Left ventricle myocardium inferior (tissue), 1 donor: ENCODE results near the gene TNFAIP8L3. TPM values are rescaled to one million over a fixed set of nuclear protein-coding genes. Genes with fewer than 3 reads are reported as not detected.
"Not testable (repeated sequence)": the region's sequence is repeated elsewhere in the genome, so short reads cannot be mapped to it uniquely, and the experiment has no call there.

ENCODE experiments used
- DNase-seq: peaks from one replicate; pipeline ENCODE4 v3.0.0-alpha.2; 2020
- H3K27ac ChIP-seq: fragments of 200-600 bp; replicated peaks from 2 replicates; pipeline ENCODE4 v1.8.0; 2021
- H3K27me3 ChIP-seq: fragments of 200-600 bp; 2 replicates; pipeline ENCODE4 v1.8.0; 2021; ENCODE audit warnings: low read depth
- H3K36me3 ChIP-seq: fragments of 200-600 bp; 2 replicates; pipeline ENCODE4 v1.8.0; 2021
- H3K4me1 ChIP-seq: fragments of 200-600 bp; 2 replicates; pipeline ENCODE4 v1.8.0; 2021
- H3K4me3 ChIP-seq: fragments of 200-600 bp; 2 replicates; pipeline ENCODE4 v1.8.0; 2021; ENCODE audit warnings: mild to moderate bottlenecking, moderate library complexity
- H3K9me3 ChIP-seq: fragments of 200-600 bp; replicated peaks from 2 replicates; pipeline ENCODE4 v1.8.0; 2021
- CTCF ChIP-seq: fragments of 200-600 bp; IDR thresholded peaks from 2 replicates; pipeline ENCODE4 v1.8.0; 2021; ENCODE audit warnings: antibody characterized with exemption, mild to moderate bottlenecking, borderline replicate concordance
- intact Hi-C: fragments of 100-400 bp; cut with micrococcal nuclease; formaldehyde crosslinking; loops from one replicate; pipeline ENCODE4 v1.11.0; 2022
- long read RNA-seq: library from polyadenylated mRNA; unstranded; transcript quantifications from one replicate; pipeline ENCODE4 v2.0.0, GENCODE V29; 2021
- total RNA-seq: library from RNA; stranded (reverse); fragmentation: NEBNext Ultra II Directional; extraction: Animal tissue kit (Norgen Biotek cat#: 25700); gene quantifications from one replicate; pipeline ENCODE4 v1.2.1, GENCODE V29; 2021
- donor health status: DM: no; HTN: yes; CAD: no; lungs with severe emphysema.

The TNFAIP8L3 gene
- 6.0 TPM for total RNA-seq
- long read RNA-seq, transcript TNFAIP8L3-202 (2 exons, 2,002 nt), result major isoform, 9 of 11 reads
- long read RNA-seq, partial matches to known transcripts, result 0 of 11 reads
- long read RNA-seq, other reads (novel, unspliced or antisense), result 2 of 11 reads

- Histone ChIP-seq H3K4me3 (peak within 1 kb of the TSS; percentile 76), H3K27me3 (peaks cover 15% of the 10 kb centered on the region), H3K27ac (peak within 1 kb of the TSS; percentile 60), H3K36me3 (no peaks in the 10 kb centered on the region), H3K4me1 (peaks cover 32% of the 10 kb centered on the region), H3K9me3 (no peaks in the 10 kb centered on the region)
- intact Hi-C loops, result no loop called here
- peak; percentile 29 for DNase-seq
- TF ChIP-seq CTCF, result no peak
Observed at GRCh38 chr15:51094606-51095569, at the start of gene TNFAIP8L3. TNFAIP8L3 (minus strand) TSS chr15:51094906; CDS start chr15:51094595, 311 bp downstream.

- Histone ChIP-seq H3K36me3 (no peaks in the 10 kb centered on the region), H3K27me3 (no peaks in the 10 kb centered on the region), H3K4me3 (no peak overlapping the region), H3K4me1 (no peaks in the 10 kb centered on the region), H3K27ac (no peak overlapping the region), H3K9me3 (peaks cover 16% of the 10 kb centered on the region)
- no peak for TF ChIP-seq CTCF
- no peak for DNase-seq
- intact Hi-C loops, result loop anchor here (2.0 kb wide), 1 partner anchor 69 kb away; no protein-coding TSS in a partner anchor
Observed at GRCh38 chr15:51144021-51144532, 49.4 kb upstream of the TNFAIP8L3 start.

GRCh38 chr15:51140347-51140746 is 45.6 kb upstream of the TNFAIP8L3 start:
- H3K27me3 ChIP-seq, H3K27ac ChIP-seq, intact Hi-C loops, H3K4me1 ChIP-seq, H3K36me3 ChIP-seq, H3K4me3 ChIP-seq, DNase-seq: not testable (repeated sequence)
- peaks cover 16% of the 10 kb centered on the region for H3K9me3 ChIP-seq

- intact Hi-C loops, result no loop called here
Observed at GRCh38 chr15:51139091-51139490, 44.4 kb upstream of the TNFAIP8L3 start.

GRCh38 chr15:51137880-51138430 is 43.2 kb upstream of the TNFAIP8L3 start:
- DNase-seq, result no peak
- Histone ChIP-seq H3K27ac (no peak overlapping the region), H3K4me3 (no peak overlapping the region), H3K27me3 (no peaks in the 10 kb centered on the region), H3K4me1 (peaks cover 6% of the 10 kb centered on the region), H3K9me3 (peaks cover 16% of the 10 kb centered on the region), H3K36me3 (no peaks in the 10 kb centered on the region)
- intact Hi-C loops, result no loop called here
- no peak for TF ChIP-seq CTCF

More at GRCh38 chr15:51139091-51139490, 44.4 kb upstream of the TNFAIP8L3 start:
- Histone ChIP-seq H3K4me3 (no peak overlapping the region), H3K9me3 (peaks cover 16% of the 10 kb centered on the region), H3K36me3 (no peaks in the 10 kb centered on the region), H3K27me3 (no peaks in the 10 kb centered on the region), H3K4me1 (no peaks in the 10 kb centered on the region), H3K27ac (no peak overlapping the region)
- TF ChIP-seq CTCF, result no peak
- no peak for DNase-seq
